Measurements from ENCODE around the gene MED1. TPM values are rescaled to one million over a fixed set of nuclear protein-coding genes. Genes with fewer than 3 reads are reported as not detected.

MED1 gene
- total RNA-seq, 2 experiments from 2014 or later = 24.7 to 28.7 TPM

- POLR2A ChIA-PET = interaction anchor here (0.6 to 4.7 kb wide), 30 partner anchors 11 to 1909 kb away, joined by 3 to 204 read pairs (median 4); partner anchors contain the start of genes FBXL20, LRRC3C, MED1 and MED24
- Histone ChIP-seq H3K36me3 (ENCODE audit: insufficient read depth, low read length) (peaks cover 4% of the 10 kb centered on the region), H3K27me3 (ENCODE audit: control insufficient read depth in 1 of 2, insufficient read depth in 2 of 2, low read length in 2 of 2) (no peaks in the 10 kb centered on the region), H3K4me1 (ENCODE audit: insufficient read depth, low read length) (peaks cover 38% of the 10 kb centered on the region), H3K4me3 (ENCODE audit: low read length) (peak within 1 kb of the TSS; percentile 88), H3K9me3 (ENCODE audit: control insufficient read depth in 1 of 2, insufficient read depth in 1 of 2, low read length in 2 of 2) (peaks cover 0 to 6% of the 10 kb centered on the region in 2 experiments), H3K27ac (ENCODE audit: low read depth in 1 of 2, low read length in 2 of 2) (peak within 1 kb of the TSS; percentile 95 to 96)
- intact Hi-C loops (cut with DNase I, micrococcal nuclease) = loop anchor here (1.0 to 5.0 kb wide), 2 partner anchors 10 to 259 kb away; partner anchors contain the start of genes MED1 (in 2 of the 2) and RPL19 (in 1 of the 2)
- CTCF ChIA-PET = interaction anchor here (0.6 to 1.8 kb wide), 6 partner anchors 10 to 269 kb away, joined by 3 to 6 read pairs (median 3); partner anchors contain the start of genes MED1 and MIEN1
- TF ChIP-seq, protein P1, sequence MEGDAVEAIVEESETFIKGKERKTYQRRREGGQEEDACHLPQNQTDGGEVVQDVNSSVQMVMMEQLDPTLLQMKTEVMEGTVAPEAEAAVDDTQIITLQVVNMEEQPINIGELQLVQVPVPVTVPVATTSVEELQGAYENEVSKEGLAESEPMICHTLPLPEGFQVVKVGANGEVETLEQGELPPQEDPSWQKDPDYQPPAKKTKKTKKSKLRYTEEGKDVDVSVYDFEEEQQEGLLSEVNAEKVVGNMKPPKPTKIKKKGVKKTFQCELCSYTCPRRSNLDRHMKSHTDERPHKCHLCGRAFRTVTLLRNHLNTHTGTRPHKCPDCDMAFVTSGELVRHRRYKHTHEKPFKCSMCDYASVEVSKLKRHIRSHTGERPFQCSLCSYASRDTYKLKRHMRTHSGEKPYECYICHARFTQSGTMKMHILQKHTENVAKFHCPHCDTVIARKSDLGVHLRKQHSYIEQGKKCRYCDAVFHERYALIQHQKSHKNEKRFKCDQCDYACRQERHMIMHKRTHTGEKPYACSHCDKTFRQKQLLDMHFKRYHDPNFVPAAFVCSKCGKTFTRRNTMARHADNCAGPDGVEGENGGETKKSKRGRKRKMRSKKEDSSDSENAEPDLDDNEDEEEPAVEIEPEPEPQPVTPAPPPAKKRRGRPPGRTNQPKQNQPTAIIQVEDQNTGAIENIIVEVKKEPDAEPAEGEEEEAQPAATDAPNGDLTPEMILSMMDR (IDR thresholded peaks at IDR 0.05) = no peak
- Mint-ChIP-seq H3K27ac (peak within 1 kb of the TSS; percentile 91), H3K36me3 (ENCODE audit: low read depth) (peaks cover 24% of the 10 kb centered on the region), H3K9me3 (no peaks in the 10 kb centered on the region), H3K4me1 (ENCODE audit: low read depth) (peaks cover 43% of the 10 kb centered on the region), H3K4me3 (peak within 1 kb of the TSS; percentile 94), H3K27me3 (no peaks in the 10 kb centered on the region)
- ATAC-seq (ENCODE audit: poor library complexity) = peak; percentile 84
- DNase-seq = peak; percentile 89 to 99 (median 94)
Observed at GRCh38 chr17:39461113-39461925, 10.3 kb upstream of the MED1 start, which contains the start of gene CDK12. CDK12 (plus strand) TSS chr17:39461486; CDS start chr17:39462072, 586 bp downstream.

DNA sequence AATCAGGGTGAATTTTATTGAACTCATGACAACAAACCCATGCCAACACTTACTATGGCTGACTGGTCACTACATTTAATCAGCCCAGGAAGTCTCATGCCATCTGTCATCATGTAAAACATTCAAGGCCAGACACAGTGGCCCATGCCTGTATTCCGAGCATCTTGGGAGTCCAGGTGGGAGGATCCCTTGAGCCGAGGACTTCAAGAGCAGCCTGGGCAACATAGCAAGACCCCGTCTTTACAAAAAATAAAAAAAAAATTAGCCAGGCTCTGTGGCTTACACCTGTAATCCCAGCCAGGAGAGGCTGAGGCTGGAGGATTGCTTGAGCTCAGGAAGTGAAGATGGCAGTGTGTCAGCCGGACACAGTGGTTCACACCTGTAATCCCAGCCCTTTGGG lies 4.9 kb upstream of the MED1 start:
- POLR2A ChIA-PET = no interaction called here
- Mint-ChIP-seq H3K9me3 (no peaks in the 10 kb centered on the region), H3K4me1 (ENCODE audit: low read depth) (peaks cover 13% of the 10 kb centered on the region), H3K27ac (no peak overlapping the region), H3K36me3 (ENCODE audit: low read depth) (peaks cover 5% of the 10 kb centered on the region), H3K27me3 (no peaks in the 10 kb centered on the region), H3K4me3 (no peak overlapping the region)
- Histone ChIP-seq H3K27me3 (ENCODE audit: control insufficient read depth in 1 of 2, insufficient read depth in 2 of 2, low read length in 2 of 2) (no peaks in the 10 kb centered on the region), H3K4me3 (ENCODE audit: low read length) (no peak overlapping the region), H3K27ac (ENCODE audit: low read depth in 1 of 2, low read length in 2 of 2) (no peak overlapping the region), H3K9me3 (ENCODE audit: control insufficient read depth in 1 of 2, insufficient read depth in 1 of 2, low read length in 2 of 2) (peaks cover 0 to 6% of the 10 kb centered on the region in 2 experiments), H3K36me3 (ENCODE audit: insufficient read depth, low read length) (no peaks in the 10 kb centered on the region), H3K4me1 (ENCODE audit: insufficient read depth, low read length) (peaks cover 16% of the 10 kb centered on the region)
- no peak for DNase-seq
- ATAC-seq (ENCODE audit: poor library complexity) = no peak
- TF ChIP-seq, protein P1 (IDR thresholded peaks at IDR 0.05) = no peak
- CTCF ChIA-PET = no interaction called here
- intact Hi-C loops (cut with DNase I, micrococcal nuclease) = loop anchor here in 1 of 2 experiments (10.0 kb wide), 1 partner anchor 469 kb away; the partner anchor contains the start of genes LRRC3C and ORMDL3

- H3K27me3 ChIP-seq (ENCODE audit: control insufficient read depth in 1 of 2, insufficient read depth in 2 of 2, low read length in 2 of 2) = no peaks in the 10 kb centered on the region
- ChIA-PET POLR2A (interaction anchor here (1.6 to 5.0 kb wide), 2 partner anchors 11 to 47 kb away, joined by 5 to 204 read pairs; partner anchors contain the start of gene CDK12), CTCF (no interaction called here)
- Mint-ChIP-seq H3K36me3 (ENCODE audit: low read depth) (peaks cover 33% of the 10 kb centered on the region), H3K9me3 (no peaks in the 10 kb centered on the region), H3K4me1 (ENCODE audit: low read depth) (peaks cover 29% of the 10 kb centered on the region), H3K4me3 (peak overlapping the region; percentile 99), H3K27ac (peak overlapping the region; percentile 99), H3K27me3 (no peaks in the 10 kb centered on the region)
- peaks cover 22% of the 10 kb centered on the region for H3K4me1 ChIP-seq (ENCODE audit: insufficient read depth, low read length)
- H3K27ac ChIP-seq (ENCODE audit: low read depth in 1 of 2, low read length in 2 of 2) = no peak overlapping the region
- H3K36me3 ChIP-seq (ENCODE audit: insufficient read depth, low read length) = peaks cover 19% of the 10 kb centered on the region
- TF ChIP-seq, protein P1 (IDR thresholded peaks at IDR 0.05) = no peak
- intact Hi-C loops (cut with DNase I, micrococcal nuclease) = loop anchor here (2.0 to 10.0 kb wide), 2 partner anchors 49 to 475 kb away; partner anchors contain the start of genes FBXL20 (in 1 of the 2), LRRC3C (in 1 of the 2) and ORMDL3 (in 1 of the 2)
- no peak for DNase-seq
- H3K4me3 ChIP-seq (ENCODE audit: low read length) = no peak overlapping the region
- H3K9me3 ChIP-seq (ENCODE audit: control insufficient read depth in 1 of 2, insufficient read depth in 1 of 2, low read length in 2 of 2) = no peaks in the 10 kb centered on the region
- no peak for ATAC-seq (ENCODE audit: poor library complexity)
Observed at GRCh38 chr17:39450051-39450450, 1.0 kb downstream of the MED1 start.
